Activated naive CD4-positive, alpha-beta T cell treated with anti-CD3 and anti-CD28 coated beads, Interleukin-2, amount 50 U/mL, for 72 hours (primary cell): Measurements from ENCODE around the gene XXYLT1. TPM values are rescaled to one million over a fixed set of nuclear protein-coding genes. Genes with fewer than 3 reads are reported as not detected.

Experiments
- ATAC-seq, 2 donors: fragments of 150-1000 bp; cut with Tn5 transposase; 2 replicates each; pipeline ENCODE4 v1.10.0; 2021; ENCODE audit warnings: mild to moderate bottlenecking in 2 of 2, moderate library complexity in 2 of 2
- DNase-seq, 2 donors: peaks; one replicate each; pipeline ENCODE4 v3.0.0; 2021 to 2022; ENCODE audit warnings: low spot score in 2 of 2
- H3K27ac Mint-ChIP-seq, 2 donors: one replicate each; pipeline ENCODE4 v1.8.0; 2022; ENCODE audit warnings: mild to moderate bottlenecking in 2 of 2, mixed read lengths in 2 of 2
- H3K36me3 Mint-ChIP-seq, 2 donors: one replicate each; pipeline ENCODE4 v1.8.0; 2022; ENCODE audit warnings: mixed read lengths in 2 of 2
- H3K9me3 Mint-ChIP-seq, 2 donors: one replicate each; pipeline ENCODE4 v1.8.0; 2022; ENCODE audit warnings: mixed read lengths in 2 of 2
- total RNA-seq, 2 donors: library from RNA; stranded (reverse); gene quantifications; one replicate each; pipeline ENCODE4 v1.2.3, GENCODE V29; 2022

The XXYLT1 gene
- total RNA-seq, 2 donors from 2014 or later, result 3.4 to 6.1 TPM

GRCh38 chr3:195025056-195025883 is 245.7 kb downstream of the XXYLT1 start:
- no peaks in the 10 kb centered on the region for H3K36me3 Mint-ChIP-seq
- DNase-seq (no peak), ATAC-seq (no peak)
- H3K9me3 Mint-ChIP-seq, result no peaks in the 10 kb centered on the region
- H3K27ac Mint-ChIP-seq, result peak overlapping the region in 1 of 2 donors; percentile 9

- no peak for ATAC-seq
- H3K36me3 Mint-ChIP-seq, result no peaks in the 10 kb centered on the region
- DNase-seq, result no peak
- no peaks in the 10 kb centered on the region for H3K9me3 Mint-ChIP-seq
- no peak overlapping the region for H3K27ac Mint-ChIP-seq
Observed at GRCh38 chr3:195023989-195024388, 247.0 kb downstream of the XXYLT1 start.

GRCh38 chr3:195023576-195023975 is 247.4 kb downstream of the XXYLT1 start:
- no peak overlapping the region for H3K27ac Mint-ChIP-seq
- no peaks in the 10 kb centered on the region for H3K36me3 Mint-ChIP-seq
- ATAC-seq (no peak), DNase-seq (no peak)
- H3K9me3 Mint-ChIP-seq, result no peaks in the 10 kb centered on the region

- no peak for DNase-seq
Observed at GRCh38 chr3:195021692-195022091, 249.3 kb downstream of the XXYLT1 start.

GRCh38 chr3:195020921-195021320 is 250.0 kb downstream of the XXYLT1 start:
- ATAC-seq, result no peak
- no peaks in the 10 kb centered on the region for H3K36me3 Mint-ChIP-seq

More at GRCh38 chr3:195021692-195022091, 249.3 kb downstream of the XXYLT1 start:
- Mint-ChIP-seq H3K9me3 (no peaks in the 10 kb centered on the region), H3K27ac (no peak overlapping the region), H3K36me3 (no peaks in the 10 kb centered on the region)
- ATAC-seq, result no peak

GRCh38 chr3:195020185-195020584 is 250.8 kb downstream of the XXYLT1 start:
- no peak for ATAC-seq
- Mint-ChIP-seq H3K27ac (no peak overlapping the region), H3K9me3 (no peaks in the 10 kb centered on the region)

More at GRCh38 chr3:195020921-195021320, 250.0 kb downstream of the XXYLT1 start:
- no peak for DNase-seq
- no peaks in the 10 kb centered on the region for H3K9me3 Mint-ChIP-seq
- H3K27ac Mint-ChIP-seq, result no peak overlapping the region

GRCh38 chr3:195019335-195019734 is 251.6 kb downstream of the XXYLT1 start:
- DNase-seq (no peak), ATAC-seq (no peak)
- Mint-ChIP-seq H3K27ac (no peak overlapping the region), H3K36me3 (no peaks in the 10 kb centered on the region), H3K9me3 (no peaks in the 10 kb centered on the region)

More at GRCh38 chr3:195020185-195020584, 250.8 kb downstream of the XXYLT1 start:
- no peak for DNase-seq
- H3K36me3 Mint-ChIP-seq, result no peaks in the 10 kb centered on the region

Other genes starting within 250 kb of the XXYLT1 start
- gene ACAP2, start 171.9 kb upstream of the XXYLT1 start, total RNA-seq, result 10 to 100 TPM; 46.3 to 75.8 TPM